GM19239 (cell line): ENCODE data around the gene HMGXB3.
A peak's percentile ranks its signal among the peaks of the same experiment; 100 is the strongest.

ENCODE experiments used
- DNase-seq: peaks from one replicate; pipeline ENCODE4 v3.0.0; 2011; ENCODE audit warnings: low spot score; ENCODE audit not compliant: insufficient read length
- FAIRE-seq: peaks from 2 replicates; lab custom pipeline; 2011; peaks lifted over from hg19 to GRCh38; lab: Jason Lieb, UNC

The HMGXB3 gene

GRCh38 chr5:149982505-149982904 lies 18.0 kb upstream of the HMGXB3 start:
- DNase-seq (no peak), FAIRE-seq (no peak)

GRCh38 chr5:149988126-149988525 lies 12.4 kb upstream of the HMGXB3 start:
- FAIRE-seq (no peak), DNase-seq (no peak)

GRCh38 chr5:149990518-149991376 lies 9.8 kb upstream of the HMGXB3 start:
- FAIRE-seq: peak; percentile 97
- peak; percentile 32 for DNase-seq

GRCh38 chr5:149993471-149993870 lies 7.1 kb upstream of the HMGXB3 start:
- no peak for DNase-seq
- no peak for FAIRE-seq

- DNase-seq (no peak), FAIRE-seq (no peak)
Observed at GRCh38 chr5:149995385-149996204, 4.9 kb upstream of the HMGXB3 start.

- DNase-seq (no peak), FAIRE-seq (no peak)
Observed at GRCh38 chr5:149996205-149996890, 4.2 kb upstream of the HMGXB3 start.

GRCh38 chr5:149998281-149998680 lies 2.3 kb upstream of the HMGXB3 start:
- DNase-seq: no peak
- no peak for FAIRE-seq

- no peak for FAIRE-seq
- no peak for DNase-seq
Observed at GRCh38 chr5:149999359-149999758, 1.2 kb upstream of the HMGXB3 start.

GRCh38 chr5:149999866-150000255 lies 678 bp upstream of the HMGXB3 start:
- FAIRE-seq: peak; percentile 8
- DNase-seq: no peak

- DNase-seq (no peak), FAIRE-seq (no peak)
Observed at GRCh38 chr5:150000990-150001659, 586 bp downstream of the HMGXB3 start.

GRCh38 chr5:150001660-150002486 lies 1.3 kb downstream of the HMGXB3 start:
- peak; percentile 78 for FAIRE-seq
- peak; percentile 59 for DNase-seq

GRCh38 chr5:150006318-150006717 lies 5.8 kb downstream of the HMGXB3 start:
- no peak for DNase-seq
- FAIRE-seq: no peak

GRCh38 chr5:150007050-150007449 lies 6.5 kb downstream of the HMGXB3 start:
- FAIRE-seq (no peak), DNase-seq (no peak)

GRCh38 chr5:150009671-150010387 lies 9.3 kb downstream of the HMGXB3 start:
- FAIRE-seq (no peak), DNase-seq (no peak)

- FAIRE-seq: no peak
- DNase-seq: no peak
Observed at GRCh38 chr5:150013931-150014330, 13.4 kb downstream of the HMGXB3 start.

- no peak for DNase-seq
- FAIRE-seq: no peak
Observed at GRCh38 chr5:150014456-150014855, 13.9 kb downstream of the HMGXB3 start.

- DNase-seq: no peak
- no peak for FAIRE-seq
Observed at GRCh38 chr5:150015415-150015814, 14.9 kb downstream of the HMGXB3 start.

- FAIRE-seq: no peak
Observed at GRCh38 chr5:150016537-150016936, 16.0 kb downstream of the HMGXB3 start.

More at GRCh38 chr5:150016537-150016936, 16.0 kb downstream of the HMGXB3 start:
- no peak for DNase-seq
